Neural progenitor cell (in vitro differentiated cells): ENCODE measurements around the gene TTLL5. TPM values are rescaled to one million over a fixed set of nuclear protein-coding genes. Genes with fewer than 3 reads are reported as not detected.

Source experiments
- DNase-seq: peaks from one replicate; pipeline ENCODE4 v3.0.0-alpha.2; 2016; ENCODE audit warnings: low spot score
- H2AFZ ChIP-seq: fragments of 200-600 bp; sonication (generic); replicated peaks from 2 replicates; pipeline ENCODE4 v1.6.1; 2016; ENCODE audit warnings: antibody characterized with exemption
- H3F3A ChIP-seq: fragments of 200-600 bp; sonication (generic); 2 replicates; pipeline ENCODE4 v1.6.1; 2016; ENCODE audit warnings: antibody characterized with exemption, low read depth
- H3K27ac ChIP-seq: fragments of 200-600 bp; sonication (generic); 2 replicates; pipeline ENCODE4 v1.5.1; 2016; ENCODE audit warnings: mild to moderate bottlenecking
- H3K27me3 ChIP-seq: fragments of 200-600 bp; sonication (generic); 2 replicates; pipeline ENCODE4 v1.6.1; 2016; ENCODE audit warnings: mild to moderate bottlenecking, moderate library complexity
- H3K36me3 ChIP-seq: fragments of 200-600 bp; sonication (generic); 2 replicates; pipeline ENCODE4 v1.5.1; 2016
- H3K4me1 ChIP-seq: fragments of 200-600 bp; sonication (generic); 2 replicates; pipeline ENCODE4 v1.6.1; 2016; ENCODE audit warnings: mixed run types
- H3K4me2 ChIP-seq: fragments of 200-600 bp; sonication (generic); 2 replicates; pipeline ENCODE4 v1.6.1; 2016
- H3K4me3 ChIP-seq: fragments of 200-600 bp; sonication (generic); 2 replicates; pipeline ENCODE4 v1.5.1; 2016
- H3K79me2 ChIP-seq: fragments of 200-600 bp; sonication (generic); 2 replicates; pipeline ENCODE4 v1.6.1; 2016; ENCODE audit warnings: low read depth
- H3K9ac ChIP-seq: fragments of 200-600 bp; sonication (generic); 2 replicates; pipeline ENCODE4 v1.6.1; 2016
- H3K9me3 ChIP-seq: fragments of 200-600 bp; sonication (generic); 2 replicates; pipeline ENCODE4 v1.5.1; 2016; ENCODE audit warnings: low read depth
- H4K20me1 ChIP-seq: fragments of 200-600 bp; sonication (generic); 2 replicates; pipeline ENCODE4 v1.6.1; 2016; ENCODE audit warnings: low read depth
- H3K27ac Mint-ChIP-seq: 3 replicates; pipeline ENCODE4 v1.8.0; 2021; ENCODE audit warnings: mixed read lengths
- H3K27me3 Mint-ChIP-seq: 2 replicates; pipeline ENCODE4 v1.8.0; 2022; ENCODE audit warnings: low read depth, mild to moderate bottlenecking, inconsistent platforms, moderate library complexity, mixed read lengths; ENCODE audit not compliant: insufficient read depth
- H3K36me3 Mint-ChIP-seq: 3 replicates; pipeline ENCODE4 v1.8.0; 2021; ENCODE audit warnings: mixed read lengths
- H3K4me1 Mint-ChIP-seq: 3 replicates; pipeline ENCODE4 v1.8.0; 2021; ENCODE audit warnings: mixed read lengths
- H3K4me3 Mint-ChIP-seq: 3 replicates; pipeline ENCODE4 v1.8.0; 2021; ENCODE audit warnings: mild to moderate bottlenecking, moderate library complexity, mixed read lengths
- H3K9me3 Mint-ChIP-seq: 3 replicates; pipeline ENCODE4 v1.8.0; 2020; ENCODE audit warnings: mixed read lengths
- CTCF ChIP-seq: fragments of 200-600 bp; sonication (generic); IDR thresholded peaks from 2 replicates; pipeline ENCODE4 v1.5.1; 2017; ENCODE audit warnings: antibody characterized with exemption, mild to moderate bottlenecking
- EZH2 ChIP-seq: fragments of 200-600 bp; sonication (generic); IDR thresholded peaks from 2 replicates; pipeline ENCODE4 v1.6.1; 2017; ENCODE audit warnings: antibody characterized with exemption, mild to moderate bottlenecking, moderate library complexity
- EZH2phosphoT487 ChIP-seq: fragments of 200-600 bp; sonication (generic); IDR thresholded peaks from 2 replicates; pipeline ENCODE4 v1.6.1; 2017; ENCODE audit warnings: antibody characterized with exemption
- total RNA-seq: library from RNA; depleted of rRNA; stranded (reverse); fragments of >200 nt; gene quantifications from 2 replicates; pipeline ENCODE4 v1.2.3, GENCODE V29; 2015; ENCODE audit warnings: low replicate concordance

TTLL5 gene
- total RNA-seq, 1 donor from 2014 or later: 61.4 TPM

- H3K36me3 Mint-ChIP-seq: peaks cover 2% of the 10 kb centered on the region
These were observed 246.8 kb downstream of the TTLL5 start for GRCh38 chr14:75907756-75908359.

GRCh38 chr14:75909630-75910029 is 248.6 kb downstream of the TTLL5 start:
- peaks cover 20% of the 10 kb centered on the region for H3K4me1 Mint-ChIP-seq
- peaks cover 5% of the 10 kb centered on the region for H3K27me3 Mint-ChIP-seq
- H3K9me3 Mint-ChIP-seq: no peaks in the 10 kb centered on the region
- no peak overlapping the region for H3K4me3 Mint-ChIP-seq
- no peaks in the 10 kb centered on the region for H3K36me3 ChIP-seq
- TF ChIP-seq CTCF: no peak
- no peak for TF ChIP-seq EZH2
- no peak for TF ChIP-seq EZH2phosphoT487
- H3K36me3 Mint-ChIP-seq: no peaks in the 10 kb centered on the region
- H3K4me3 ChIP-seq: no peak overlapping the region
- no peaks in the 10 kb centered on the region for H3K79me2 ChIP-seq
- no peaks in the 10 kb centered on the region for H3K9me3 ChIP-seq
- H3K27ac Mint-ChIP-seq: no peak overlapping the region
- H3K27me3 ChIP-seq: no peaks in the 10 kb centered on the region
- no peak for DNase-seq
- H3K4me2 ChIP-seq: no peak overlapping the region
- H3K27ac ChIP-seq: no peak overlapping the region
- no peaks in the 10 kb centered on the region for H3F3A ChIP-seq
- H3K9ac ChIP-seq: no peak overlapping the region
- H3K4me1 ChIP-seq: peaks cover 11% of the 10 kb centered on the region
- no peaks in the 10 kb centered on the region for H4K20me1 ChIP-seq
- no peak overlapping the region for H2AFZ ChIP-seq

More at GRCh38 chr14:75907756-75908359, 246.8 kb downstream of the TTLL5 start:
- no peak overlapping the region for H3K27ac Mint-ChIP-seq
- Histone ChIP-seq H3K27ac (no peak overlapping the region), H3K4me2 (no peak overlapping the region), H3K9ac (no peak overlapping the region), H3K79me2 (no peaks in the 10 kb centered on the region), H3K4me3 (no peak overlapping the region), H3K4me1 (peaks cover 11% of the 10 kb centered on the region), H3K27me3 (no peaks in the 10 kb centered on the region), H4K20me1 (no peaks in the 10 kb centered on the region), H2AFZ (no peak overlapping the region), H3K9me3 (no peaks in the 10 kb centered on the region), H3F3A (no peaks in the 10 kb centered on the region), H3K36me3 (no peaks in the 10 kb centered on the region)
- no peaks in the 10 kb centered on the region for H3K9me3 Mint-ChIP-seq
- H3K4me3 Mint-ChIP-seq: no peak overlapping the region
- peaks cover 5% of the 10 kb centered on the region for H3K27me3 Mint-ChIP-seq
- no peak for DNase-seq
- H3K4me1 Mint-ChIP-seq: peaks cover 20% of the 10 kb centered on the region
- no peak for TF ChIP-seq EZH2
- TF ChIP-seq CTCF: no peak
- no peak for TF ChIP-seq EZH2phosphoT487

- no peaks in the 10 kb centered on the region for H3K9me3 Mint-ChIP-seq
- Histone ChIP-seq H4K20me1 (no peaks in the 10 kb centered on the region), H3K27me3 (no peaks in the 10 kb centered on the region), H3F3A (no peaks in the 10 kb centered on the region), H3K4me2 (no peak overlapping the region), H3K9ac (no peak overlapping the region), H2AFZ (no peak overlapping the region), H3K36me3 (no peaks in the 10 kb centered on the region), H3K4me1 (peaks cover 11% of the 10 kb centered on the region), H3K79me2 (no peaks in the 10 kb centered on the region), H3K9me3 (no peaks in the 10 kb centered on the region), H3K4me3 (no peak overlapping the region), H3K27ac (no peak overlapping the region)
- no peak overlapping the region for H3K27ac Mint-ChIP-seq
- no peak overlapping the region for H3K4me3 Mint-ChIP-seq
- peaks cover 5% of the 10 kb centered on the region for H3K27me3 Mint-ChIP-seq
- H3K4me1 Mint-ChIP-seq: peaks cover 20% of the 10 kb centered on the region
- DNase-seq: no peak
- TF ChIP-seq EZH2phosphoT487 (no peak), EZH2 (no peak), CTCF (no peak)
- peaks cover 3% of the 10 kb centered on the region for H3K36me3 Mint-ChIP-seq
These were observed 249.0 kb downstream of the TTLL5 start for GRCh38 chr14:75910048-75910447.
